Activated CD4-positive, alpha-beta T cell treated with anti-CD3 and anti-CD28 coated beads for 36 hours (primary cell): ENCODE results near the gene SCN1B. TPM values are rescaled to one million over a fixed set of nuclear protein-coding genes. Genes with fewer than 3 reads are reported as not detected.

Experiments
- ATAC-seq: fragments of 200-7000 bp; cut with Tn5 transposase; one replicate; pipeline ENCODE4 v1.10.0; 2021; ENCODE audit warnings: mild to moderate bottlenecking, moderate library complexity
- CTCF ChIA-PET: fragments of 350-600 bp; sonication (Branson Sonifier 250); formaldehyde crosslinking; loops from one replicate; lab custom pipeline; 2021; ENCODE audit warnings: antibody characterized with exemption; lab: Charles Lee
- POLR2A ChIA-PET: fragments of 350-600 bp; sonication (Branson Sonifier 250); formaldehyde crosslinking; loops from one replicate; lab custom pipeline; 2021; ENCODE audit warnings: antibody characterized with exemption, inconsistent platforms; lab: Charles Lee
- DNase-seq: peaks from one replicate; pipeline ENCODE4 v3.0.0-alpha.2; 2020
- H3K27ac Mint-ChIP-seq: one replicate; pipeline ENCODE4 v1.8.0; 2021; ENCODE audit warnings: mixed read lengths
- H3K27me3 Mint-ChIP-seq: one replicate; pipeline ENCODE4 v1.8.0; 2021; ENCODE audit warnings: mixed read lengths
- H3K36me3 Mint-ChIP-seq: one replicate; pipeline ENCODE4 v1.8.0; 2021; ENCODE audit warnings: low read depth, mixed read lengths
- H3K4me1 Mint-ChIP-seq: one replicate; pipeline ENCODE4 v1.8.0; 2021; ENCODE audit warnings: mixed read lengths
- H3K4me3 Mint-ChIP-seq: one replicate; pipeline ENCODE4 v1.8.0; 2021; ENCODE audit warnings: mild to moderate bottlenecking, moderate library complexity, mixed read lengths
- H3K9me3 Mint-ChIP-seq: one replicate; pipeline ENCODE4 v1.8.0; 2021; ENCODE audit warnings: low read depth, mixed read lengths
- intact Hi-C, 2 experiments: fragments of 100-400 bp; cut with DNase I in 1 of 2; cut with micrococcal nuclease in 1 of 2; formaldehyde crosslinking; loops; one replicate each; pipeline versions ENCODE4 v1.14.2 to v1.15.1; 2022 to 2024; cut with DNase I, micrococcal nuclease
- total RNA-seq, 2 experiments: library from RNA; stranded (reverse); gene quantifications; one replicate each; pipeline ENCODE4 v1.2.3, GENCODE V29; 2021

Gene SCN1B
- total RNA-seq, 2 experiments from 2014 or later = 1.3 to 1.6 TPM

DNA sequence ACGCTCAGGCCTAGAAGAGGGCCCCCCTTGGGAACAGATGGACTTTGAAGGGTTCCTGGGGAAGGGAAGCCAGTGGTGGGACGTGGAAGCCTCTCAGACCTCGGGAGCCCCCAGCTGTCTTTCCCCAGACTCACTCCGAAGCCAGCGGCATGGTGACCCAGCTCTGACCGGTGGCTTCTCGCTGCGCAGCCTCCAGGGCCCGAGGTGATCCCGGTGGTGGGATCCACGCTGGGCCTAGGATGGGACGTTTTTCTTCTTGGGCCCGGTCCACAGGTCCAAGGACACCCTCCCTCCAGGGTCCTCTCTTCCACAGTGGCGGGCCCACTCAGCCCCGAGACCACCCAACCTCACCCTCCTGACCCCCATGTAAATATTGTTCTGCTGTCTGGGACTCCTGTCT lies 35.9 kb downstream of the SCN1B start:
- no peaks in the 10 kb centered on the region for H3K36me3 Mint-ChIP-seq
- H3K4me1 Mint-ChIP-seq = peaks cover 17% of the 10 kb centered on the region
- no peak overlapping the region for H3K4me3 Mint-ChIP-seq
- POLR2A ChIA-PET = no interaction called here
- DNase-seq (no peak), ATAC-seq (no peak)
- H3K27me3 Mint-ChIP-seq = no peaks in the 10 kb centered on the region
- peaks cover 4% of the 10 kb centered on the region for H3K9me3 Mint-ChIP-seq
- no peak overlapping the region for H3K27ac Mint-ChIP-seq
- intact Hi-C loops = no loop called here
- CTCF ChIA-PET = interaction anchor here (0.8 to 2.2 kb wide), 21 partner anchors 8 to 682 kb away, joined by 3 to 30 read pairs (median 5); partner anchors contain the start of genes FXYD5, FXYD7, LGI4 and LIN37

- H3K4me3 Mint-ChIP-seq = peak overlapping the region; percentile 39
- peak overlapping the region; percentile 62 for H3K27ac Mint-ChIP-seq
- no peaks in the 10 kb centered on the region for H3K27me3 Mint-ChIP-seq
- DNase-seq (peak; percentile 96), ATAC-seq (peak; percentile 89)
- ChIA-PET POLR2A (interaction anchor here (0.8 kb wide), 1 partner anchor 20 kb away, joined by 3 read pairs; no protein-coding TSS in a partner anchor), CTCF (interaction anchor here (0.6 to 2.2 kb wide), 29 partner anchors 8 to 1376 kb away, joined by 3 to 30 read pairs (median 5); partner anchors contain the start of genes FXYD5, FXYD7, LGI4 and LIN37)
- intact Hi-C loops = loop anchor here (1.0 kb wide), 4 partner anchors 23 to 202 kb away; partner anchors contain the start of gene LGI4 (in 2 of the 2)
- H3K9me3 Mint-ChIP-seq = peaks cover 4% of the 10 kb centered on the region
- H3K36me3 Mint-ChIP-seq = no peaks in the 10 kb centered on the region
- H3K4me1 Mint-ChIP-seq = peaks cover 17% of the 10 kb centered on the region
Measured at GRCh38 chr19:35066691-35067563, 36.7 kb downstream of the SCN1B start.

DNA sequence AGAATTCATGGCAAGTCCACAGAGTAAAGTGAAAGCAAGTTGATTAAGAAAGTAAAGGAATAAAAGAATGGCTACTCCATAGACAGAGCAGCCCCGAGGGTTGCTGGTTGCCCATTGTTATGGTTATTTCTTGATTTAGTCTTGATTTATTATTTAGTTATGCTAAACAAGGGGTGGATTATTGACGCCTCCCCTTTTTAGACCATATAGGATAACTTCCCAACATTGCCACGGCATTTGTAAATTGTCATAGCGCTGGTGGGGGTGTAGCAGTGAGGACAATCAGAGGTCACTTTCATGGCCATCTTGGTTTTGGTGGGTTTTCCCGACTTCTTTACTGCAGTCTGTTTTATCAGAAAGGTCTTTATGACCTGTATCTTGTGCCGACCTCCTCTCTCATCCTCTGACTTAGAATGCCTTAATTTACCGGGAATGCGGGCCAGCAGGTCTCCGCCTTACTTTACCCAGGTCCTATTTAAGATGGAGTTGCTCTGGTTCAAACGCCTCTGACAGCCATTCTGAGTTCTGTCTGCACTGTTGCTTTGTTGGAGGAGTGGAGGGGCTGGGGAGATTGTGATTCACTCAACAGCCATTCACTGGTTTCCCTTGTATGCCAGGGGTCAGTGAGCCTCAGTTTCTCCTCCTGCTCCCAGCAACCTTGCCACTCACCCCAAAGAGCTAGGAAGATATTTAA lies 38.8 kb downstream of the SCN1B start:
- ChIA-PET CTCF (interaction anchor here (0.7 to 2.8 kb wide), 7 partner anchors 18 to 466 kb away, joined by 3 to 12 read pairs (median 4); no protein-coding TSS in a partner anchor), POLR2A (no interaction called here)
- H3K36me3 Mint-ChIP-seq = no peaks in the 10 kb centered on the region
- no peak overlapping the region for H3K27ac Mint-ChIP-seq
- intact Hi-C loops = no loop called here
- H3K4me3 Mint-ChIP-seq = no peak overlapping the region
- ATAC-seq (no peak), DNase-seq (no peak)
- H3K27me3 Mint-ChIP-seq = no peaks in the 10 kb centered on the region
- peaks cover 4% of the 10 kb centered on the region for H3K9me3 Mint-ChIP-seq
- peaks cover 10% of the 10 kb centered on the region for H3K4me1 Mint-ChIP-seq

- Mint-ChIP-seq H3K4me1 (peaks cover 8% of the 10 kb centered on the region), H3K9me3 (peaks cover 4% of the 10 kb centered on the region), H3K27ac (no peak overlapping the region), H3K36me3 (no peaks in the 10 kb centered on the region), H3K27me3 (no peaks in the 10 kb centered on the region), H3K4me3 (no peak overlapping the region)
- ATAC-seq (no peak), DNase-seq (no peak)
- CTCF ChIA-PET = interaction anchor here (0.7 to 2.8 kb wide), 9 partner anchors 17 to 465 kb away, joined by 3 to 12 read pairs (median 4); no protein-coding TSS in a partner anchor
- intact Hi-C loops = no loop called here
- POLR2A ChIA-PET = no interaction called here
Measured at GRCh38 chr19:35069696-35070095, 39.4 kb downstream of the SCN1B start.

GRCh38 chr19:35070471-35070870 lies 40.2 kb downstream of the SCN1B start:
- CTCF ChIA-PET = interaction anchor here (0.8 to 2.8 kb wide), 8 partner anchors 10 to 424 kb away, joined by 3 to 12 read pairs (median 4); no protein-coding TSS in a partner anchor
- intact Hi-C loops = no loop called here

DNA sequence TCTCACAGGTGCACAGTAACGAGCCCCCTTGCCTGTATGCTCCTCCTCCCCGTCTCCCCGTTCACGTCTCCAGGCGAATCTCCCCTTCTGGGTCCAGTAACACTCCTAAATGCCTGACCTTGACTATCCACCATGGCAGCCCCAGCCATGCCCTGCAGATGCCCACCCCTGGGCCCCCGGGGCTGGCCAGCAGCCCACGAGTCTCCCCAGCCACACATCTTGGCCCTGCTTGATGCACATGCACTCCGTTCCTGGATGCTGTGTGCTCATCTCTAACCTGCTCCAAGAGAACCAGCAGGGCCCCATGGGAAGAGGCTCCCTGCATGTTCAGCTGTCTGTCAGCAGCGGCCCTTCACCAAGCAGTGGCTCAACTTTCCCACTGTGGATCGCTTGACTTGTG lies 43.2 kb downstream of the SCN1B start:
- Mint-ChIP-seq H3K36me3 (no peaks in the 10 kb centered on the region), H3K27ac (no peak overlapping the region), H3K4me3 (no peak overlapping the region), H3K27me3 (no peaks in the 10 kb centered on the region), H3K9me3 (peaks cover 2% of the 10 kb centered on the region), H3K4me1 (no peaks in the 10 kb centered on the region)
- CTCF ChIA-PET = no interaction called here
- intact Hi-C loops = no loop called here
- POLR2A ChIA-PET = no interaction called here
- DNase-seq = no peak
- ATAC-seq = no peak

More at GRCh38 chr19:35070471-35070870, 40.2 kb downstream of the SCN1B start:
- H3K27ac Mint-ChIP-seq = no peak overlapping the region
- DNase-seq = no peak
- no peak for ATAC-seq
- H3K4me1 Mint-ChIP-seq = peaks cover 8% of the 10 kb centered on the region
- H3K4me3 Mint-ChIP-seq = no peak overlapping the region
- peaks cover 4% of the 10 kb centered on the region for H3K9me3 Mint-ChIP-seq
- no peaks in the 10 kb centered on the region for H3K36me3 Mint-ChIP-seq
- H3K27me3 Mint-ChIP-seq = no peaks in the 10 kb centered on the region
- POLR2A ChIA-PET = no interaction called here

- CTCF ChIA-PET = no interaction called here
- Mint-ChIP-seq H3K4me3 (no peak overlapping the region), H3K4me1 (no peaks in the 10 kb centered on the region), H3K27ac (no peak overlapping the region), H3K36me3 (no peaks in the 10 kb centered on the region), H3K9me3 (peaks cover 2% of the 10 kb centered on the region), H3K27me3 (peaks cover 2% of the 10 kb centered on the region)
- DNase-seq (no peak), ATAC-seq (no peak)
- intact Hi-C loops = no loop called here
- POLR2A ChIA-PET = no interaction called here
Measured at GRCh38 chr19:35073941-35074340, 43.7 kb downstream of the SCN1B start.

- intact Hi-C loops = no loop called here
- H3K9me3 Mint-ChIP-seq = peaks cover 2% of the 10 kb centered on the region
- H3K4me1 Mint-ChIP-seq = no peaks in the 10 kb centered on the region
- ATAC-seq (no peak), DNase-seq (no peak)
- no peak overlapping the region for H3K4me3 Mint-ChIP-seq
- peaks cover 2% of the 10 kb centered on the region for H3K27me3 Mint-ChIP-seq
- ChIA-PET CTCF (no interaction called here), POLR2A (no interaction called here)
- no peaks in the 10 kb centered on the region for H3K36me3 Mint-ChIP-seq
- no peak overlapping the region for H3K27ac Mint-ChIP-seq
Measured at GRCh38 chr19:35074426-35075201, 44.3 kb downstream of the SCN1B start.

GRCh38 chr19:35075202-35076025 lies 45.1 kb downstream of the SCN1B start:
- H3K4me3 Mint-ChIP-seq = no peak overlapping the region
- DNase-seq = no peak
- H3K27ac Mint-ChIP-seq = no peak overlapping the region
- H3K36me3 Mint-ChIP-seq = no peaks in the 10 kb centered on the region
- CTCF ChIA-PET = no interaction called here
- intact Hi-C loops = no loop called here
- H3K27me3 Mint-ChIP-seq = peaks cover 2% of the 10 kb centered on the region
- POLR2A ChIA-PET = no interaction called here
- ATAC-seq = no peak
- peaks cover 2% of the 10 kb centered on the region for H3K9me3 Mint-ChIP-seq
- no peaks in the 10 kb centered on the region for H3K4me1 Mint-ChIP-seq

- no peaks in the 10 kb centered on the region for H3K9me3 Mint-ChIP-seq
- no peak overlapping the region for H3K4me3 Mint-ChIP-seq
- peaks cover 2% of the 10 kb centered on the region for H3K27me3 Mint-ChIP-seq
- POLR2A ChIA-PET = no interaction called here
- no peak overlapping the region for H3K27ac Mint-ChIP-seq
- no peaks in the 10 kb centered on the region for H3K4me1 Mint-ChIP-seq
- no peaks in the 10 kb centered on the region for H3K36me3 Mint-ChIP-seq
- intact Hi-C loops = no loop called here
- ATAC-seq = no peak
- no peak for DNase-seq
- CTCF ChIA-PET = no interaction called here
Measured at GRCh38 chr19:35076026-35076370, 45.7 kb downstream of the SCN1B start.
